Neutrophil (primary cell): ENCODE results near the gene CAMK1D.

Experiments
- H3K27ac ChIP-seq: fragments of 200-600 bp; sonication (generic); 2 replicates; pipeline ENCODE4 v1.5.1; 2016; ENCODE audit warnings: mild to moderate bottlenecking, moderate library complexity
- H3K27me3 ChIP-seq: fragments of 200-600 bp; sonication (generic); 2 replicates; pipeline ENCODE4 v1.6.0; 2016; ENCODE audit warnings: mild to moderate bottlenecking
- H3K36me3 ChIP-seq: fragments of 200-600 bp; sonication (generic); 2 replicates; pipeline ENCODE4 v1.5.1; 2017
- H3K4me1 ChIP-seq, 2 experiments: fragments of 200-600 bp in 1 of 2; sonication (generic) in 1 of 2; 1 replicate in 1 of 2; 2 replicates in 1 of 2; pipeline versions ENCODE4 v1.5.1 to v1.6.1; 2013 to 2016; ENCODE audit warnings: low read depth in 1 of 2, low read length in 1 of 2, mild to moderate bottlenecking in 1 of 2, moderate library complexity in 1 of 2; ENCODE audit not compliant: control insufficient read depth in 1 of 2, insufficient read depth in 1 of 2
- H3K4me3 ChIP-seq, 2 experiments: fragments of 200-600 bp in 1 of 2; sonication (generic) in 1 of 2; 1 replicate in 1 of 2; 2 replicates in 1 of 2; pipeline ENCODE4 v1.5.1; 2013 to 2016; ENCODE audit warnings: low read depth in 1 of 2, low read length in 1 of 2, mild to moderate bottlenecking in 1 of 2, moderate library complexity in 1 of 2
- H3K9me3 ChIP-seq: fragments of 200-600 bp; sonication (generic); 2 replicates; pipeline ENCODE4 v1.5.1; 2016
- TF ChIP-seq, protein P1 (sequence below): fragments of 200-600 bp; sonication (generic); IDR thresholded peaks from 2 replicates; pipeline ENCODE4 v1.5.1; 2016; ENCODE audit warnings: antibody characterized with exemption

Gene CAMK1D

DNA sequence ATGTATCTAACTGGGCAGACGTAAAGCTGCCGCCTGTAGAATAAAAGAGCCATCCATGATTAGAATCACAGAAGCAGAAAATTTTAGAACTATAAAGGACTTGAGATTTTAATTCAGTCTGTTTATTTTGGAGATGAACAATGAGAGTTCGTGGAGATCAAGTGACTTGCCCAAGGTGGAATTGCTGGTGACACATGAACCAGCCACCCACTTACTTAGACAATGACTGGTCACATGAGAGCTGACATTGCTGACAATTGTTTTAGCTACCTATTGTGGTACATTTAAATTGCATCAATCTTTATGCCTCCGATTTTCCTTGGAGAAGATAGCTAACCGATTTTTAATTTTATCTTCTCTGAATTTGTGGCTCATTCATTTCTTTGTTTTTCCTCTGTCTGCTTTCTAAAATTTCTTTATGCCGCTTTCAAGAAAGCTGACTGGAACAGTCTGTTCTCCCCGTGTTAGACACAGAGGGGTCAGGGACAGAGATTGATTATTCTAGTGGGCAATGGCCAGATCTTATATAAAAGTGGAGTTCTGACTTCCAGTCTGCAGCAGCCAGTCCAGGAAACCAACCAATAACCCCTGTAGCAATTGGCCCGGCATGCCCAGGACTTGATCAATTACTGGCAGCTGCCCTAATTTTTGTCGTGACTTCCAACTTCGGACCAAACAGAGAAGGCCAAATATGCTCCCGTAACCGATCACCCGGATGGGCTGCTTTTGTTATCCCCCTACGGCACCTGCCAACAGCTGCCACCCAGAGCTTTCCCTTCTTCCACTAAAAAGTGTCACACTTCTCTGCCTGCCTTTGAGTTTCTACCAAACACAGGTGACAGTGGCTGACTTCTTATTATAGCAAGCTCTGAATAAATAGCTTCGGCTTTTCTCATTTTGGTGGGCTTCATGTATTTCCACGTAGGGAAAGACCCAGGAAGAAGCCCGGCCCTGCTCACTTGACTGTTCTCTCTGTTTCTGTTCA, 241.6 kb downstream of the CAMK1D start:
- H3K27ac ChIP-seq, result no peak overlapping the region

GRCh38 chr10:12592967-12593366, 243.6 kb downstream of the CAMK1D start:
- no peaks in the 10 kb centered on the region for H3K9me3 ChIP-seq
- TF ChIP-seq, protein P1, sequence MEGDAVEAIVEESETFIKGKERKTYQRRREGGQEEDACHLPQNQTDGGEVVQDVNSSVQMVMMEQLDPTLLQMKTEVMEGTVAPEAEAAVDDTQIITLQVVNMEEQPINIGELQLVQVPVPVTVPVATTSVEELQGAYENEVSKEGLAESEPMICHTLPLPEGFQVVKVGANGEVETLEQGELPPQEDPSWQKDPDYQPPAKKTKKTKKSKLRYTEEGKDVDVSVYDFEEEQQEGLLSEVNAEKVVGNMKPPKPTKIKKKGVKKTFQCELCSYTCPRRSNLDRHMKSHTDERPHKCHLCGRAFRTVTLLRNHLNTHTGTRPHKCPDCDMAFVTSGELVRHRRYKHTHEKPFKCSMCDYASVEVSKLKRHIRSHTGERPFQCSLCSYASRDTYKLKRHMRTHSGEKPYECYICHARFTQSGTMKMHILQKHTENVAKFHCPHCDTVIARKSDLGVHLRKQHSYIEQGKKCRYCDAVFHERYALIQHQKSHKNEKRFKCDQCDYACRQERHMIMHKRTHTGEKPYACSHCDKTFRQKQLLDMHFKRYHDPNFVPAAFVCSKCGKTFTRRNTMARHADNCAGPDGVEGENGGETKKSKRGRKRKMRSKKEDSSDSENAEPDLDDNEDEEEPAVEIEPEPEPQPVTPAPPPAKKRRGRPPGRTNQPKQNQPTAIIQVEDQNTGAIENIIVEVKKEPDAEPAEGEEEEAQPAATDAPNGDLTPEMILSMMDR, result no peak
- peaks cover 10 to 14% of the 10 kb centered on the region in 2 experiments for H3K4me1 ChIP-seq
- no peaks in the 10 kb centered on the region for H3K36me3 ChIP-seq
- H3K27ac ChIP-seq, result no peak overlapping the region
- no peak overlapping the region for H3K4me3 ChIP-seq
- peaks cover 6% of the 10 kb centered on the region for H3K27me3 ChIP-seq

More for the DNA sequence above, 241.6 kb downstream of the CAMK1D start:
- H3K4me1 ChIP-seq, result peaks cover 12 to 18% of the 10 kb centered on the region in 2 experiments
- H3K9me3 ChIP-seq, result no peaks in the 10 kb centered on the region
- no peaks in the 10 kb centered on the region for H3K36me3 ChIP-seq
- peaks cover 21% of the 10 kb centered on the region for H3K27me3 ChIP-seq
- TF ChIP-seq, protein P1, result no peak
- no peak overlapping the region for H3K4me3 ChIP-seq

GRCh38 chr10:12594448-12594944, 245.1 kb downstream of the CAMK1D start:
- Histone ChIP-seq H3K4me3 (no peak overlapping the region), H3K36me3 (no peaks in the 10 kb centered on the region)

DNA sequence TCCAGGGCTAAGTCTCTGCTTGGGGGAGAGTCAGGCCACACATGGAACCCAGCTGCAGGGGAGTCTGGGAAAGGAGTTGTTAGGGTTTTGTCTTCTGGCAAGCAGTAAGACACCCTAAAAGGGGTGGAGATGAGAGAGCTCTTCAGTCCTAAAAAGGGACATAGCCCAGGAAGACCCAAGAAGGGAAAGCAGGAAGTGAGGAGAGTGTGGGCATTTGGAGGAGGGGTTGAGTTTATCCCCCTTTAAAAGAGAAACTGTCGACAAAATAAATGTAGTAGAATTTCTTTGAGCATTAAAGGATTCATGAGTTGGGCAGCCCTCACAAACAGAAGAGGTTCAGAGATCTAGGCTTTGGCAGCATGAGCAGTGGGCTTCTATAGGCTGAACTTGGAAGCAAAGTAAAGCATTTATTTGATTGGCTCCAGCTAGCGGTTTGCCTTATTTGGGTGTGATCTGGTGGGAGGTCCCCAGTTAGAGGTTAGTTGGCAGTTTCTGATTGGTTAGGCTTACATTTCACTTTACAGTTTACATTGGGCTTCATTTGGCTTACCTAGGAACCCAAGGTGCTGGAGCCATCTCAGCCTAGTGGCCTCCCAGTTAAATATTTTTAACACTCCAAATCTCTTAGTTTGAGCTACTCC, 246.7 kb downstream of the CAMK1D start:
- no peak overlapping the region for H3K27ac ChIP-seq
- no peak overlapping the region for H3K4me3 ChIP-seq
- H3K36me3 ChIP-seq, result no peaks in the 10 kb centered on the region
- TF ChIP-seq, protein P1, result no peak
- no peaks in the 10 kb centered on the region for H3K27me3 ChIP-seq
- H3K4me1 ChIP-seq, result peaks cover 3% of the 10 kb centered on the region in 2 experiments
- H3K9me3 ChIP-seq, result no peaks in the 10 kb centered on the region

More at GRCh38 chr10:12594448-12594944, 245.1 kb downstream of the CAMK1D start:
- Histone ChIP-seq H3K4me1 (peaks cover 3% of the 10 kb centered on the region in 2 experiments), H3K9me3 (no peaks in the 10 kb centered on the region), H3K27me3 (no peaks in the 10 kb centered on the region), H3K27ac (peak overlapping the region; percentile 62)
- TF ChIP-seq, protein P1, result no peak

DNA sequence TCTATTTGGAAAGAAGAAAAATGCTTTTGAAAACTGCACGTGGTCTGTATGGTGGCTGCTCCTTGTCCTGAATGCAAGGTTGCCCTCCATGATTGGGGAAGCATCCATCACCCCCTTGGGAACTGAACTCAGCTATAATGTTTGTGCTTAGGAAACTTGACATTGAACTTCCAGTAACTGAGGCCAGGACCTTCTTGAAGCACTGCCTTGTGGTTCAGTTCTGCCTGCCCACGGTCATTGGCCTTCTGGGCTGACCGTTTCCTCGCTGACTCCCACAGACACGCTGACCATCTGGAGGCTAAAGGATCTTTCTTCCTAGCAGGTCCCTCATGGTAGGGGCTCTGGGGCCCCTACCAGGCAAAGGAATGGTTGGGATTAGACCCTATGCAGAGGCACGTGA, 247.8 kb downstream of the CAMK1D start:
- peaks cover 3% of the 10 kb centered on the region in 2 experiments for H3K4me1 ChIP-seq
- no peaks in the 10 kb centered on the region for H3K9me3 ChIP-seq
- TF ChIP-seq, protein P1, result no peak
- H3K36me3 ChIP-seq, result no peaks in the 10 kb centered on the region
- H3K4me3 ChIP-seq, result no peak overlapping the region
- no peak overlapping the region for H3K27ac ChIP-seq
- no peaks in the 10 kb centered on the region for H3K27me3 ChIP-seq
